ENCODE data around the gene DMD.

GRCh38 chrX:31340587-31340986 lies 1870.8 kb downstream of the DMD start:
- no peak for TF ChIP-seq CTCF (conservative IDR thresholded peaks at IDR 0.05)
- TF ChIP-seq ZFX (IDR thresholded peaks at IDR 0.05), result no peak

Data from C4-2B (cell line).